HFF-Myc (cell line): ENCODE results near the gene SERINC2.

Experiments
- DNase-seq: peaks from one replicate; pipeline ENCODE4 v3.0.0-alpha.2; 2011; ENCODE audit warnings: low read depth; ENCODE audit errors: extremely low read depth
- H3K4me3 ChIP-seq: replicated peaks from 2 replicates; pipeline ENCODE4 v1.5.1; 2011; ENCODE audit warnings: low read depth, mild to moderate bottlenecking, control low read depth, low read length
- TF ChIP-seq, protein P1 (sequence below): IDR thresholded peaks from 2 replicates; pipeline ENCODE4 v1.5.1; 2012; ENCODE audit warnings: mild to moderate bottlenecking, low read depth, low read length, control low read depth; ENCODE audit errors: missing control alignments

The SERINC2 gene

GRCh38 chr1:31439276-31439675 is 26.3 kb downstream of the SERINC2 start:
- H3K4me3 ChIP-seq, result no peak overlapping the region
- DNase-seq, result no peak
- TF ChIP-seq, protein P1, sequence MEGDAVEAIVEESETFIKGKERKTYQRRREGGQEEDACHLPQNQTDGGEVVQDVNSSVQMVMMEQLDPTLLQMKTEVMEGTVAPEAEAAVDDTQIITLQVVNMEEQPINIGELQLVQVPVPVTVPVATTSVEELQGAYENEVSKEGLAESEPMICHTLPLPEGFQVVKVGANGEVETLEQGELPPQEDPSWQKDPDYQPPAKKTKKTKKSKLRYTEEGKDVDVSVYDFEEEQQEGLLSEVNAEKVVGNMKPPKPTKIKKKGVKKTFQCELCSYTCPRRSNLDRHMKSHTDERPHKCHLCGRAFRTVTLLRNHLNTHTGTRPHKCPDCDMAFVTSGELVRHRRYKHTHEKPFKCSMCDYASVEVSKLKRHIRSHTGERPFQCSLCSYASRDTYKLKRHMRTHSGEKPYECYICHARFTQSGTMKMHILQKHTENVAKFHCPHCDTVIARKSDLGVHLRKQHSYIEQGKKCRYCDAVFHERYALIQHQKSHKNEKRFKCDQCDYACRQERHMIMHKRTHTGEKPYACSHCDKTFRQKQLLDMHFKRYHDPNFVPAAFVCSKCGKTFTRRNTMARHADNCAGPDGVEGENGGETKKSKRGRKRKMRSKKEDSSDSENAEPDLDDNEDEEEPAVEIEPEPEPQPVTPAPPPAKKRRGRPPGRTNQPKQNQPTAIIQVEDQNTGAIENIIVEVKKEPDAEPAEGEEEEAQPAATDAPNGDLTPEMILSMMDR, result no peak

- TF ChIP-seq, protein P1, result no peak
- no peak overlapping the region for H3K4me3 ChIP-seq
- no peak for DNase-seq
Observed at GRCh38 chr1:31441073-31441472, 28.1 kb downstream of the SERINC2 start.

- no peak overlapping the region for H3K4me3 ChIP-seq
- DNase-seq, result no peak
- TF ChIP-seq, protein P1, result no peak
Observed at GRCh38 chr1:31441558-31441957, 28.5 kb downstream of the SERINC2 start.

DNA sequence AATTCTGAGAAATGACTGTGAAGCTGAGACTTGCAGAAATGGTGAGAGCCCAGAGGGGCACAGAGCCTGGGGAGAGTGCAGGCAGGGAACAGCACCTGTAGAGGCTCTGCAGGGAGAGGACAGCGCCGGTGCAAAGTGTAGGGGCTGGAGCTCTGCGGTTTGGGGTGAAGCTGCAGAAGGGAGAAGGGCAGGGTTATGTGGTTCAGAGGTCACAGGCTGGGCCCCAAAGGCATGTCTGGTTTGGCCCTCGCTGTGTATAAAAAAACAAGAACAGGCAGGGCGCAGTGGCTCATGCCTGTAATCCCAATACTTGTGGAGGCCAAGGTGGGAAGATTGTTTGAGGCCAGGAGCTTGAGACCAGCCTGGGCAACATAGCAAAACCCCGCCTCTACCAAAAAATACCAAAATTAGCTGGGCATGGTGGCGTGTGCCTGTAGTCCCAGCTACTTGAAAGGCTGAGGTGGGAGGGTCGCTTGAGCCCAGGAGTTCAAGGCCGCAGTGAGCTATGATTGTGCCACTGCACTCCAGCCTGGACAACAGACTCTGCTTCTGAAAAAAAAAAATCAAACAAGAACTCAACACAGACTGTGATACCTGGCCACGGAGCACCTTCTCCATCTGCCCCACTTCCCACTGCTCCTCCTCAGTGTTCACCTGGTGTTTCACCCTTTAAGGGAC is 29.1 kb downstream of the SERINC2 start:
- H3K4me3 ChIP-seq, result no peak overlapping the region
- no peak for DNase-seq
- TF ChIP-seq, protein P1, result no peak

DNA sequence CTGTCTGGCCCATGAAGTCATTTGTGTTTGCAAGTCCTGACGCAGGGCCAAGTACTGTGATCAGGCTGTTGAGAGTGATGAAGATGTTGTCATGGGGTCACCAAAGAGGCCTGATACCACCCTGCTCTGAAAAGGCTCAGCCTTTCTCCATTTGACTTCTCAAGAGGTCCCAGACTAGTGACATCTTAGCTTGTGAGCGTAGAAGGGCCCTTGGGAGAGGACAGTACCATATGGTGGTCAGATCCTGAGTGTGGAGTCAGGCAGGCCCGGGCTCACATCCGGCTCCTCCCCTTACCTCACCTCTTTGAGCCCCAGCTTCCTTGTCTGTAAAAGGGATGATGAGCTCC is 29.6 kb downstream of the SERINC2 start:
- H3K4me3 ChIP-seq, result no peak overlapping the region
- TF ChIP-seq, protein P1, result no peak
- no peak for DNase-seq

GRCh38 chr1:31443673-31444072 is 30.7 kb downstream of the SERINC2 start:
- TF ChIP-seq, protein P1, result no peak
- no peak for DNase-seq
- H3K4me3 ChIP-seq, result no peak overlapping the region
